ENCODE measurements around the gene SLC17A8. TPM values are rescaled to one million over a fixed set of nuclear protein-coding genes. Genes with fewer than 3 reads are reported as not detected.

Gene SLC17A8
- total RNA-seq, 8 experiments from 2014 or later: 0.18 to 7.7 (median 0.61) TPM

DNA sequence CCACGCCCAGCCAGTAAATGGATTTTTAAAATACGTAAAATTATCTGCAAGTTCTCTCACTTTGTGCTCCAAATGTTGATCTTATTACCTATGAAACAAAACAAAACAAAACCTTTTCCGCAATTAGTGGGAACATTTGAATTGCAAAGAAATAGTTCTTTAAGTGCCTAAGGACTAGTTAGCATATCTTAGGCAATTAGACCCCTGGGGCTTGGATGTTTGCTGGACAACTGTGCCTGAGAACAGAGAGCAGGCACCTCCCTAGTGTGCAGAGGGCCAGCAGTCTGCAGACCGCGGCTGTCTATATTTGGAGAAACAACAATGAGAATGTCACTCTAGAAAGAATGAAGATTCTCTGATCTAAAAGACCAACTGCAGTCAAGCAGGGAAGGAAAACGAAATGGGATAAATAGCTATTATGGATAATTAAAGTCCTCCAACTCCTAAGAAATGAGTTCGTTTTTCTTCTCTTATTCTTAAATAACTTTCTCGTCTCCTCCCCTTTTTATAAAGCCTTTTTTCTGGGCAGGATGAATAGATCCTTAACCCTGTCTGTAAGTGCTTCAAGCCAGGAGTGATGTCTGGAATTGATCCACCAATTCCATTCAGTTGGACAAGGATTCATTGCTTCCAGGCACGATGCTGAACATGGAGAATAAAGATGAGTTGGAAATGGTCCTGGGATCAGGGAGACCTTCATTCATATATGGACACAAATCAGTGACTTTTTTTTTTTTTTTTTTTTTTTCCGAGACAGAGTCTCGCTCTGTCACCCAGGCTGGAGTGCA, 16.2 kb downstream of the SLC17A8 start:
- ATAC-seq (replicated peaks in 6 of 8): peak in 7 of 8 experiments; percentile 19 to 99 (median 68)
- no peak overlapping the region for H3K27ac ChIP-seq
- H3K4me3 ChIP-seq: no peak overlapping the region
- in situ Hi-C loops (cut with MboI; ENCODE audit: low pct_unique_long_range_greater_than_20kb in 2 of 9, low sequenced_read_pairs in 9 of 9, unreplicated experiment in 9 of 9): loop anchor here in 6 of 9 experiments (25.0 kb wide), 3 partner anchors 164 to 364 kb away; partner anchors contain the start of gene GAS2L3 (in 3 of the 6)
- 0 to 20% (median 16%) methylated on average over 4 to 8 of the region's 11 CpGs for WGBS, 10 experiments
- H3K4me1 ChIP-seq (replicated peaks in 1 of 2): peaks cover 4 to 10% of the 10 kb centered on the region in 2 donors

DNA sequence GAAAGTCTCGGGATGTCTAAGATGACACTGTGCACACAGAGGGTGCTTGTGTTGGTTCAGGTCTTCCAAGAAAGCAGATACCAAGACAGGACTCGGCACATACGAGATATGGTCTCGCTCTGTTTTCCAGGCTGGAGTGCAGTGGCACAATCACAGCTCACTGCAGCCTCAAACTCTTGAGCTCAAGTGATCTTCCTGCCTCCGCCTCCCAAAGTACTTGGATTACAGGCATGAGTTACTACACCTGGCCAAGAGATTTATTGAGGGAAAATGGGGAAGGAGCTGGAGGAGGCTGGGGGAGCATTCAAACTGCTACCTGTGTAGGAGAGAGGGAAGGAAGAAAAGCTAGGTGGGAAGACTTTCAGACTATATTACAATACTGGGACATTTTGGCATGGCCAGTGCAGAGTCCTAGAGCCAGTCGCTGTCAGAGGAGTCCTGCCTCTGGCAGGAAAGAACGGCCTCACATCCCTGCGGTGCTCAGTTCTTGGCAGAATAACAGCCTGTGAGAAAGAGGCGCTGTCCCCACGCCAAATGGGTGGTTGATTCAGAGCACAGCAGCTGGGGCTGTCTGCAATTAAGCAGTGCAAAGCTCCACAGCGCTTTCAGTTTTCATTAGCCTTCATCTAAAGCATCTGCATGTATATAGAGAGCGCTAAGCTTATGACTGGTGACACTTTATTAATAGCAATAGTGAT, 18.3 kb downstream of the SLC17A8 start:
- WGBS, 10 experiments: 0 to 85% (median 50%) methylated on average over 2 to 9 of the region's 12 CpGs; no CpG with 5 or more reads in 3 of the 10 experiments
- Histone ChIP-seq H3K4me1 (replicated peaks in 1 of 2) (peaks cover 4 to 10% of the 10 kb centered on the region in 2 donors), H3K4me3 (no peak overlapping the region), H3K27ac (no peak overlapping the region)
- in situ Hi-C loops (cut with MboI; ENCODE audit: low pct_unique_long_range_greater_than_20kb in 2 of 9, low sequenced_read_pairs in 9 of 9, unreplicated experiment in 9 of 9): no loop called here
- ATAC-seq (replicated peaks in 6 of 8): peak; percentile 37 to 95 (median 90)

DNA sequence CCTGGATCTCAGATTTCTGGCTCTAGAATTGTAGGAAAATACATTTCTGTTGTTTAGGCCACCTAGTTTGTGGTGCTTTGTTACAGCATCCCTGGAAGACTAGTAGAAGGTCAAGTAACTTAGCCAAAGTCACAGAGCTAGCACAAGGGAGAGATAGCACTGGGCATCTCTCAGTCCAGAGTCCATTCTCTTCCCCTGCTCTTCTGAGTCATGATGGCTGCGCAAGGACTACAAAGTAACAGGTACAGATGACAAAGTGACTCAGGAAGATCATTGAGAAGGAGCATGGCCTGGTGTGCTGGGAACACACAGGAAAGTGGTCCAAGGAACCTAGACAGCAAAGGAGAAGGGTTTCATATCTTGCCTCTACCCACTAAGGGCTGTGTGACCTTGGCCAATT, 19.3 kb downstream of the SLC17A8 start:
- ATAC-seq (replicated peaks in 6 of 8): no peak
- Histone ChIP-seq H3K4me1 (replicated peaks in 1 of 2) (peaks cover 4 to 10% of the 10 kb centered on the region in 2 donors), H3K27ac (no peak overlapping the region), H3K4me3 (no peak overlapping the region)
- in situ Hi-C loops (cut with MboI; ENCODE audit: low pct_unique_long_range_greater_than_20kb in 2 of 9, low sequenced_read_pairs in 9 of 9, unreplicated experiment in 9 of 9): no loop called here
- WGBS, 10 experiments: 80 to 100% (median 83%) methylated on average over 1 of the region's 1 CpG; no CpG with 5 or more reads in 5 of the 10 experiments

DNA sequence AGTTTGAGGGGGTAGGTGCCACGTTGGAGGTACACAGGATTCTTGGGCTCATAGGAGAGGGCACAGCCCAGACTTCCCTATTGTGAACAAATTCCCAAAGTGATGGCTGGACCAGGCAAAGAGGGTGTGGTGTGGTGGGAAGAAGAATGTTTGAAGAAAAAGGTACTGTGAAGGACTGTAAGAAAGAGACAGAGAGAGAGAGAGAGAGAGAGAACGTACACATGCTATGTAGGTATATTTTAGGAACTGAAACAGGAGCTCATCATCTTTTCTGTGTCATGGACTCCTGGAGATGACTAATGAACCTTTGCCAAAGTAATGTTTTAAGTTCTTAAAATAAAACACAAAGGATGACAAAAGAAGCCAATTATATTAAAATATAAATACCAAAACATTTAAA, 24.5 kb downstream of the SLC17A8 start:
- Histone ChIP-seq H3K4me3 (no peak overlapping the region), H3K27ac (no peak overlapping the region), H3K4me1 (replicated peaks in 1 of 2) (no peaks in the 10 kb centered on the region)
- ATAC-seq (replicated peaks in 6 of 8): no peak
- 0 to 100% (median 69%) methylated on average over 1 to 2 of the region's 2 CpGs; no CpG with 5 or more reads in 2 of the 10 experiments for WGBS, 10 experiments
- in situ Hi-C loops (cut with MboI; ENCODE audit: low pct_unique_long_range_greater_than_20kb in 2 of 9, low sequenced_read_pairs in 9 of 9, unreplicated experiment in 9 of 9): no loop called here

GRCh38 chr12:100382338-100382737, 25.5 kb downstream of the SLC17A8 start:
- WGBS, 10 experiments: 19 to 93% (median 78%) methylated on average over 2 to 6 of the region's 6 CpGs; no CpG with 5 or more reads in 2 of the 10 experiments
- no peaks in the 10 kb centered on the region for H3K4me1 ChIP-seq (replicated peaks in 1 of 2)
- in situ Hi-C loops (cut with MboI; ENCODE audit: low pct_unique_long_range_greater_than_20kb in 2 of 9, low sequenced_read_pairs in 9 of 9, unreplicated experiment in 9 of 9): no loop called here
- ATAC-seq (replicated peaks in 6 of 8): peak in 7 of 8 experiments; percentile 36 to 89 (median 53)
- no peak overlapping the region for H3K4me3 ChIP-seq
- no peak overlapping the region for H3K27ac ChIP-seq

- ATAC-seq (replicated peaks in 6 of 8): no peak
- in situ Hi-C loops (cut with MboI; ENCODE audit: low pct_unique_long_range_greater_than_20kb in 2 of 9, low sequenced_read_pairs in 9 of 9, unreplicated experiment in 9 of 9): no loop called here
- WGBS, 10 experiments: 42 to 97% (median 84%) methylated on average over 2 to 5 of the region's 9 CpGs
- no peak overlapping the region for H3K27ac ChIP-seq
- no peak overlapping the region for H3K4me3 ChIP-seq
- no peaks in the 10 kb centered on the region for H3K4me1 ChIP-seq (replicated peaks in 1 of 2)
Observed at GRCh38 chr12:100383586-100384558, 27.0 kb downstream of the SLC17A8 start.

GRCh38 chr12:100384559-100384935, 27.7 kb downstream of the SLC17A8 start:
- in situ Hi-C loops (cut with MboI; ENCODE audit: low pct_unique_long_range_greater_than_20kb in 2 of 9, low sequenced_read_pairs in 9 of 9, unreplicated experiment in 9 of 9): no loop called here
- no peaks in the 10 kb centered on the region for H3K4me1 ChIP-seq (replicated peaks in 1 of 2)
- peak in 2 of 8 experiments; percentile 74 to 89 for ATAC-seq (replicated peaks in 6 of 8)
- no peak overlapping the region for H3K4me3 ChIP-seq
- no peak overlapping the region for H3K27ac ChIP-seq
- WGBS, 10 experiments: 33 to 100% (median 50%) methylated on average over 1 to 3 of the region's 5 CpGs; no CpG with 5 or more reads in 5 of the 10 experiments

DNA sequence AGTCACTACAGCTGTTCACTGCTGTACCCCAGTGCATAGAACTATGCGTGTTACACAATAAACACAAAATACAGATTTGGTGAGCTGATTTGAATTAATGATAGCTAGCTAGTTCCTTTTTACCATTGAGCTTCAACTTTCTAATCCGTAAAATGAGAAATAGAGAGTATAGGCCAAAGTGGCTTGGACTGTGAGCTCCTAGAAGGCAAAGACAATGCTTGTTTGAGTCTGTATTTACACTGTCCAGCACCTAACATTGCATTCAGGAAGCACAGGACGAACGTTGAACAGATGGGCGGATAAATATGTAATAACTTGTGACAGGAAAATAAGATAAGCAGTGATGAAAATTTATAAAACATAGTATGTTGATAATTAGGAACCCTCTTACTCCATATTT, 31.5 kb downstream of the SLC17A8 start:
- in situ Hi-C loops (cut with MboI; ENCODE audit: low pct_unique_long_range_greater_than_20kb in 2 of 9, low sequenced_read_pairs in 9 of 9, unreplicated experiment in 9 of 9): no loop called here
- 37 to 98% (median 79%) methylated on average over 1 to 5 of the region's 5 CpGs for WGBS, 10 experiments
- no peak overlapping the region for H3K27ac ChIP-seq
- ATAC-seq (replicated peaks in 6 of 8): no peak
- no peak overlapping the region for H3K4me3 ChIP-seq
- H3K4me1 ChIP-seq (replicated peaks in 1 of 2): no peaks in the 10 kb centered on the region

DNA sequence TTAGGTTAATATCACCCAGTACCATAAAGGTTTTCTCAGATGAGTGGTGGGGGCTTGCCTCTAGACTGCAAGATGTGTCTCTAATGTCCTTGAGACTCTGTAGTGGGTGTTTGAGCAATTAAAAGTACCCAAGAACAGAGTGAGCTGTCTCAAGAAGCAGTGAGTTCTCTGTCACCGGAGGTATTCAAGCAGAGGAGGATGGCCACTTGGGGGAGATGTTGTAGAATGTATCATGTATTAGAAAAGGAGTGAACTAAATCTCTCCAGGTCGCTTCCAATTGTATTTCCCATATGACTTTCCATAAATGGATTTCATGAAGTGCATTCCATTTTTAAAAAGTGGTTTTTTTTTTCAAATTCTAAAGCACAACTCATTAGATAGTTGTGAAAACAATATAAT, 35.0 kb downstream of the SLC17A8 start:
- ATAC-seq (replicated peaks in 6 of 8): peak in 2 of 8 experiments; percentile 33 to 47
- H3K27ac ChIP-seq: no peak overlapping the region
- in situ Hi-C loops (cut with MboI; ENCODE audit: low pct_unique_long_range_greater_than_20kb in 2 of 9, low sequenced_read_pairs in 9 of 9, unreplicated experiment in 9 of 9): loop anchor here in 1 of 9 experiments (10.0 kb wide), 1 partner anchor 163 kb away; no protein-coding TSS in a partner anchor
- H3K4me3 ChIP-seq: no peak overlapping the region
- WGBS, 10 experiments: 10 to 100% (median 77%) methylated on average over 1 to 2 of the region's 2 CpGs; no CpG with 5 or more reads in 1 of the 10 experiments
- H3K4me1 ChIP-seq (replicated peaks in 1 of 2): no peaks in the 10 kb centered on the region

DNA sequence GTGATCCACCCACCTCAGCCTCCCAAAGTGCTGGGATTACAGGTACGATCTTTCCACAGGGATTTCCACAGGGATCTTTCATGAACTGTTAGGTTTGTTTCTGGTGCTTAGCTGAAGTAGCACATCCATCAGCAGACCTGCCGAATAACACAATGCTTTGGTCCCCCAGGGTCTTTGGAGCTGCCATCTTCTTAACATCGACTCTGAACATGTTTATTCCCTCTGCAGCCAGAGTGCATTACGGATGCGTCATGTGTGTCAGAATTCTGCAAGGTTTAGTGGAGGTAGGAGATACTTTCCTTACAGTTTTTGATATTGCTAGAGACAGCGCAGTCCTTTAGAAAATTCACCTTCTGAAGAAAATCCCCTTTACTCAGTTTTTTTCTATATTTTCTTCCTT, 36.3 kb downstream of the SLC17A8 start:
- in situ Hi-C loops (cut with MboI; ENCODE audit: low pct_unique_long_range_greater_than_20kb in 2 of 9, low sequenced_read_pairs in 9 of 9, unreplicated experiment in 9 of 9): loop anchor here in 1 of 9 experiments (10.0 kb wide), 1 partner anchor 162 kb away; no protein-coding TSS in a partner anchor
- Histone ChIP-seq H3K4me3 (no peak overlapping the region), H3K4me1 (replicated peaks in 1 of 2) (no peaks in the 10 kb centered on the region), H3K27ac (no peak overlapping the region)
- 47 to 92% (median 77%) methylated on average over 1 to 6 of the region's 6 CpGs; no CpG with 5 or more reads in 2 of the 10 experiments for WGBS, 10 experiments
- ATAC-seq (replicated peaks in 6 of 8): peak in 1 of 8 experiments; percentile 19

DNA sequence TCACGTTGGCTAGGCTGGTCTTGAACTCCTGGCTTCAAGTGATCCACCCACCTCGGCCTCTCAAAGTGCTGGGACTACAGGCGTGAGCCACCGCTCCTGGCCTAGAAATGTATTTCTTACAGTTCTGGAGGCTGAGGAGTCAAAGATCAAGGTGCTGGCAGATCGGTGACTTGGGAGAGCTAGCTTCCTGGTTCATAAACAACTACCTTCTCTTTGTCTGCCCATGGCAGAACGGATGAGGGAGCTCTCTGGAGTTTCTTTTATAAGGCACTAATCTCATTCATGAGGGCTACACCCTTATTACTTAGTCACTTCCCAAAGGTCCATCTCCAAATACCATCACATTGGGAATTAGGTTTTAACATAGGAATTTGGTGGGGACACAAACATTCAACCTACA, 38.9 kb downstream of the SLC17A8 start:
- Histone ChIP-seq H3K4me1 (replicated peaks in 1 of 2) (no peaks in the 10 kb centered on the region), H3K27ac (no peak overlapping the region), H3K4me3 (no peak overlapping the region)
- in situ Hi-C loops (cut with MboI; ENCODE audit: low pct_unique_long_range_greater_than_20kb in 2 of 9, low sequenced_read_pairs in 9 of 9, unreplicated experiment in 9 of 9): loop anchor here in 1 of 9 experiments (10.0 kb wide), 1 partner anchor 159 kb away; no protein-coding TSS in a partner anchor
- ATAC-seq (replicated peaks in 6 of 8): no peak
- WGBS, 10 experiments: 33 to 100% (median 90%) methylated on average over 1 to 5 of the region's 6 CpGs; no CpG with 5 or more reads in 4 of the 10 experiments

DNA sequence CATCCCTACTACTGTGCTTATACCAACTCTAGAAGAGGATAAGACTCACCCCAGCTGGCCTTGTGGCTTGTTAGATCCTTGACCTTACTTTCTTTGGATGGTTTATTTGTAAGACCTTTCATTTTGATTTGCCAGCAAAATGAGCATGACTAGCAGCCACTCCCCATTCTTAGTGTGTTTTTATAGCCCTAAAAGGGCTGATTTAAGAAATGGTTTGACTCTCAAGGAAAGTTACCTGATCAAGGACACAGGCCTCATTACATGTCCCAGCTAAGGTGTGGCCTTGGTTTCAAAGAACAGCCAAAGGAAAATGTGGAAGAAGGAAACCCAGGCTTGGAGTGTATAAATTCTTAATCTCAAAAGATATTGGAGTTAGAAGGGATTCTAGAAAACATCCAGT, 41.4 kb downstream of the SLC17A8 start:
- H3K4me3 ChIP-seq: no peak overlapping the region
- no peak for ATAC-seq (replicated peaks in 6 of 8)
- in situ Hi-C loops (cut with MboI; ENCODE audit: low pct_unique_long_range_greater_than_20kb in 2 of 9, low sequenced_read_pairs in 9 of 9, unreplicated experiment in 9 of 9): loop anchor here in 1 of 9 experiments (10.0 kb wide), 1 partner anchor 156 kb away; no protein-coding TSS in a partner anchor
- H3K4me1 ChIP-seq (replicated peaks in 1 of 2): peaks cover 0 to 4% of the 10 kb centered on the region in 2 donors
- no peak overlapping the region for H3K27ac ChIP-seq

All from motor neuron (in vitro differentiated cells).